PC-3 (cell line): ENCODE measurements around the gene TBL3. TPM values are rescaled to one million over a fixed set of nuclear protein-coding genes. Genes with fewer than 3 reads are reported as not detected.

ENCODE experiments used
- ATAC-seq: fragments of 200-7000 bp; cut with Tn5 transposase; 2 replicates; pipeline ENCODE4 v1.9.1; 2020; ENCODE audit warnings: mild to moderate bottlenecking, moderate library complexity
- BruUV-seq: library from RNA; stranded (reverse); fragments of 400-500 nt; replicated peaks from 2 replicates; lab custom pipeline; 2021; lab: Mats Ljungman, UMichigan
- CTCF ChIA-PET: fragments of 300-600 bp; sonication (Branson Sonifier 250); formaldehyde crosslinking; loops from one replicate; lab custom pipeline; 2022; ENCODE audit warnings: antibody characterized with exemption; lab: Charles Lee
- POLR2A ChIA-PET: fragments of 300-600 bp; sonication (Branson Sonifier 250); formaldehyde crosslinking; loops from one replicate; lab custom pipeline; 2022; ENCODE audit warnings: antibody characterized with exemption; ENCODE audit not compliant: unreplicated experiment; lab: Charles Lee
- DNase-seq: peaks from one replicate; pipeline ENCODE4 v3.0.0-alpha.2; 2015
- H2AFZ ChIP-seq: fragments of 300-600 bp; sonication (generic); 2 replicates; pipeline ENCODE4 v1.6.0; 2016; ENCODE audit warnings: antibody characterized with exemption, low read length
- H3F3A ChIP-seq: fragments of 300-600 bp; sonication (generic); one replicate; pipeline ENCODE4 v1.6.0; 2017; ENCODE audit warnings: antibody characterized with exemption, low read length, control low read depth, mild to moderate bottlenecking; ENCODE audit not compliant: unreplicated experiment
- H3K27ac ChIP-seq: fragments of 300-600 bp; sonication (generic); 2 replicates; pipeline ENCODE4 v1.5.1; 2016; ENCODE audit warnings: mild to moderate bottlenecking, low read length
- H3K27me3 ChIP-seq: fragments of 300-600 bp; sonication (generic); 2 replicates; pipeline ENCODE4 v1.6.1; 2016; ENCODE audit warnings: low read length, mixed read lengths
- H3K36me3 ChIP-seq: fragments of 300-600 bp; sonication (generic); 2 replicates; pipeline ENCODE4 v1.6.1; 2016; ENCODE audit warnings: low read depth, mixed run types, low read length, mixed read lengths
- H3K4me1 ChIP-seq: fragments of 300-600 bp; sonication (generic); 2 replicates; pipeline ENCODE4 v1.5.1; 2016; ENCODE audit warnings: low read length; ENCODE audit not compliant: insufficient read depth
- H3K4me2 ChIP-seq: fragments of 300-600 bp; sonication (generic); 2 replicates; pipeline ENCODE4 v1.6.0; 2016; ENCODE audit warnings: low read length
- H3K4me3 ChIP-seq: fragments of 300-600 bp; sonication (generic); 2 replicates; pipeline ENCODE4 v1.5.1; 2016; ENCODE audit warnings: mild to moderate bottlenecking, low read length, mixed read lengths
- H3K79me2 ChIP-seq: fragments of 300-600 bp; sonication (generic); 2 replicates; pipeline ENCODE4 v1.6.1; 2017; ENCODE audit warnings: low read length, mixed read lengths
- H3K9ac ChIP-seq: fragments of 300-600 bp; sonication (generic); 2 replicates; pipeline ENCODE4 v1.6.0; 2016; ENCODE audit warnings: mild to moderate bottlenecking, low read length
- H3K9me2 ChIP-seq: fragments of 300-600 bp; sonication (generic); replicated peaks from 2 replicates; pipeline ENCODE4 v1.6.1; 2016; ENCODE audit warnings: mixed run types, low read length, mixed read lengths
- H3K9me3 ChIP-seq: fragments of 300-600 bp; sonication (generic); 2 replicates; pipeline ENCODE4 v1.6.1; 2016; ENCODE audit warnings: low read length, mixed read lengths
- H4K20me1 ChIP-seq: fragments of 300-600 bp; sonication (generic); 2 replicates; pipeline ENCODE4 v1.6.1; 2016; ENCODE audit warnings: low read length, mixed read lengths
- CTCF ChIP-seq: fragments of 300-600 bp; sonication (generic); conservative IDR thresholded peaks from 2 replicates; pipeline ENCODE4 v1.5.1; 2017; ENCODE audit warnings: antibody characterized with exemption, low read depth, mild to moderate bottlenecking, low read length
- EZH2 ChIP-seq: fragments of 300-600 bp; sonication (generic); IDR thresholded peaks from one replicate; pipeline ENCODE4 v1.6.1; 2017; ENCODE audit warnings: antibody characterized with exemption, mild to moderate bottlenecking, low read length; ENCODE audit not compliant: unreplicated experiment
- EZH2phosphoT487 ChIP-seq: fragments of 300-600 bp; sonication (generic); IDR thresholded peaks from 2 replicates; pipeline ENCODE4 v1.6.1; 2018; ENCODE audit warnings: mild to moderate bottlenecking, antibody characterized with exemption, low read length, borderline replicate concordance
- intact Hi-C: fragments of 100-400 bp; cut with micrococcal nuclease; formaldehyde crosslinking; loops from 2 replicates; pipeline ENCODE4 v1.9.0; 2023
- total RNA-seq: library from RNA; depleted of rRNA; stranded (reverse); fragments of >200 nt; gene quantifications from 2 replicates; pipeline ENCODE4 v1.2.3, GENCODE V29; 2014

Gene TBL3
- total RNA-seq, 1 experiment from 2014 or later = 71.5 TPM

DNA sequence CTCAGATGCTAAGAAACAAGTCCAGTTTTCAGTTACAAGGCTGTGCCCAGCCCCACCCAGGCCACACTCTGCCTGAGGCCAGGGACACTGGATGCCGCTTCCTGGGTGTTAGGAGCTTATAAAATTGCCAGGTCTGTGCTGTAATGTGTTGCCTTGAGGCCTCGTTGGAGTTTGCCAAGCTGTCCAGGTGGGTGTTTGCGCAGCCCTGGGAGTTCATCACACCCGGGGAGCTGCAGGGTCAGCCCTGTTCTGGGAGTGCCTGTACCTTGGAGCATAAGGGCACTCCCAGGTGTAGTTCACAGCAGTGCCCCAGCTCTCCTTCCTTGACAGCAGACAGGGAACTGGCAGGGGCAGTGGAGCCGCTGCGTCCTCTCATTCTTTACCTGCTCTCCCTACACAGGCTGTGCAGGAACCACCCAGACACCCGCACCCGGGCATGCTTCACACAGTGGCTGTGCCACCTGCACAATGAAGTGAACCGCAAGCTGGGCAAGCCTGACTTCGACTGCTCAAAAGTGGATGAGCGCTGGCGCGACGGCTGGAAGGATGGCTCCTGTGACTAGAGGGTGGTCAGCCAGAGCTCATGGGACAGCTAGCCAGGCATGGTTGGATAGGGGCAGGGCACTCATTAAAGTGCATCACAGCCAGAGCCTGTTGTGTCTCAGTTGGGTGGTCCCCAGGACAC lies 13.8 kb downstream of the TBL3 start:
- peak overlapping the region; percentile 90 for H3K4me3 ChIP-seq
- ChIA-PET CTCF (interaction anchor here (0.5 to 1.0 kb wide), 2 partner anchors 18 to 155 kb away, joined by 3 read pairs; no protein-coding TSS in a partner anchor), POLR2A (interaction anchor here (0.6 kb wide), 1 partner anchor 29 kb away, joined by 5 read pairs; no protein-coding TSS in a partner anchor)
- H3K4me1 ChIP-seq = peaks cover 29% of the 10 kb centered on the region
- no peaks in the 10 kb centered on the region for H4K20me1 ChIP-seq
- ATAC-seq = peak; percentile 13
- no peaks in the 10 kb centered on the region; the same call in 1 of the 2 replicates for H3K36me3 ChIP-seq
- H3K27me3 ChIP-seq = no peaks in the 10 kb centered on the region
- H3K9ac ChIP-seq = peak overlapping the region; percentile 85; the same call in 1 of the 2 replicates
- no peak overlapping the region for H3K27ac ChIP-seq
- BruUV-seq = no TSS peak
- intact Hi-C loops = no loop called here
- H3K4me2 ChIP-seq = peak overlapping the region; percentile 95
- peak; percentile 44 for DNase-seq
- peaks cover 19% of the 10 kb centered on the region for H3K79me2 ChIP-seq
- no peak for TF ChIP-seq CTCF
- TF ChIP-seq EZH2phosphoT487 = no peak
- no peak for TF ChIP-seq EZH2
- no peak overlapping the region for H2AFZ ChIP-seq
- H3K9me3 ChIP-seq = no peaks in the 10 kb centered on the region
- no peaks in the 10 kb centered on the region for H3K9me2 ChIP-seq
- H3F3A ChIP-seq = peaks cover 3% of the 10 kb centered on the region

- ATAC-seq = no peak
- H3K27ac ChIP-seq = no peak overlapping the region
- no peak overlapping the region for H3K4me2 ChIP-seq
- H2AFZ ChIP-seq = no peak overlapping the region
- intact Hi-C loops = no loop called here
- no peak overlapping the region for H3K4me3 ChIP-seq
- peaks cover 19% of the 10 kb centered on the region for H3K79me2 ChIP-seq
- peaks cover 21% of the 10 kb centered on the region for H3K4me1 ChIP-seq
- H3K27me3 ChIP-seq = no peaks in the 10 kb centered on the region
- no peak for TF ChIP-seq EZH2phosphoT487
- TF ChIP-seq CTCF = no peak
- TF ChIP-seq EZH2 = no peak
- BruUV-seq = no TSS peak
- no peaks in the 10 kb centered on the region; the same call in 1 of the 2 replicates for H3K36me3 ChIP-seq
- H4K20me1 ChIP-seq = no peaks in the 10 kb centered on the region
- no peak overlapping the region for H3K9ac ChIP-seq
- no peaks in the 10 kb centered on the region for H3K9me3 ChIP-seq
- peaks cover 3% of the 10 kb centered on the region for H3F3A ChIP-seq
- POLR2A ChIA-PET = no interaction called here
- CTCF ChIA-PET = no interaction called here
- no peak for DNase-seq
- no peaks in the 10 kb centered on the region for H3K9me2 ChIP-seq
Observed at GRCh38 chr16:1987198-1987597, 15.3 kb downstream of the TBL3 start.
